Epithelial cell of esophagus (primary cell): Measurements from ENCODE around the gene CAT.
A peak's percentile ranks its signal among the peaks of the same experiment; 100 is the strongest.
"Not testable (repeated sequence)": the region's sequence is repeated elsewhere in the genome, so short reads cannot be mapped to it uniquely, and the experiment has no call there.

ENCODE experiments used
- DNase-seq: peaks from one replicate; pipeline ENCODE4 v3.0.0; 2010; ENCODE audit warnings: low read depth
- H3K4me3 ChIP-seq: 2 replicates; pipeline ENCODE4 v1.5.1; 2011; ENCODE audit warnings: mild to moderate bottlenecking, low read length, control low read depth
- TF ChIP-seq, protein P1 (sequence below): IDR thresholded peaks from 2 replicates; pipeline ENCODE4 v1.5.1; 2011; ENCODE audit warnings: low read depth, mild to moderate bottlenecking, low read length, control low read depth, inconsistent platforms; ENCODE audit not compliant: insufficient read depth; ENCODE audit errors: missing control alignments

Gene CAT

DNA sequence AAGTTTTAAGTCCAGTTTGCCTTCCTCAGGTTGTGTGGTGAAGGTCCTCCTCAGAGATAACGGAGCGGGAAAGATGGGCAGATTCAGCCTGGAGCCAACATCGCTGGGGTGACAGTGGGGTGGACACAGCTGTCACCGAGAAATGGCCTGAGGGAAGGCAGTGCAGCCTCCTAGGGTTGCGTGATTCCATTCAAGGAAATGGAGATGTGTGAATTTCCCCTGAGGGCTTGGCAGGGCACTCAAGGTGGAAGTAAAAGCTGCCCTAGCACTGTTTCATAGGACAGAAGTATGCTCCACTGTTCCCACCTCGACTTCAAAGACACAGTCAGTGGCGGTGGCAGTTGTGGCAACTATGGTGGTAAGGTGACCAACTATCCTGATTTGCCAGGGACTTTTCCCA, 15.4 kb upstream of the CAT start:
- no peak overlapping the region for H3K4me3 ChIP-seq
- TF ChIP-seq, protein P1, sequence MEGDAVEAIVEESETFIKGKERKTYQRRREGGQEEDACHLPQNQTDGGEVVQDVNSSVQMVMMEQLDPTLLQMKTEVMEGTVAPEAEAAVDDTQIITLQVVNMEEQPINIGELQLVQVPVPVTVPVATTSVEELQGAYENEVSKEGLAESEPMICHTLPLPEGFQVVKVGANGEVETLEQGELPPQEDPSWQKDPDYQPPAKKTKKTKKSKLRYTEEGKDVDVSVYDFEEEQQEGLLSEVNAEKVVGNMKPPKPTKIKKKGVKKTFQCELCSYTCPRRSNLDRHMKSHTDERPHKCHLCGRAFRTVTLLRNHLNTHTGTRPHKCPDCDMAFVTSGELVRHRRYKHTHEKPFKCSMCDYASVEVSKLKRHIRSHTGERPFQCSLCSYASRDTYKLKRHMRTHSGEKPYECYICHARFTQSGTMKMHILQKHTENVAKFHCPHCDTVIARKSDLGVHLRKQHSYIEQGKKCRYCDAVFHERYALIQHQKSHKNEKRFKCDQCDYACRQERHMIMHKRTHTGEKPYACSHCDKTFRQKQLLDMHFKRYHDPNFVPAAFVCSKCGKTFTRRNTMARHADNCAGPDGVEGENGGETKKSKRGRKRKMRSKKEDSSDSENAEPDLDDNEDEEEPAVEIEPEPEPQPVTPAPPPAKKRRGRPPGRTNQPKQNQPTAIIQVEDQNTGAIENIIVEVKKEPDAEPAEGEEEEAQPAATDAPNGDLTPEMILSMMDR = no peak
- no peak for DNase-seq

DNA sequence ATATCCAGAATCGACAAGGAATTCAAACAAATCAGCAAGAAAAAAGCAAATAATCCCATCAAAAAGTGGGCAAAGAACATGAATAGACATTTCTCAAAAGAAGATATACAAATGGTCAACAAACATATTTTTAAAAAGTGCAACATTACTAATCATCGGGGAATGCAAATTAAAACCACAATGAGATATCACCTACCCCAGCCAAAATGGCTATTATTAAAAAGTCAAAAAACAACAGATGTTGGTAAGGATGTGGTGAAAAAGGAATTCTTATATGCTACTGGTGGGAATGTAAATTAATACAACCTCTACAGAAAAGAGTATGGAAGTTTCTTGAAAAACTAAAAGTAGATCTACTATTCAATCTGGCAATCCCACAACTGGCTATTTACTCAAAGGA, 13.9 kb upstream of the CAT start:
- not testable (repeated sequence) for DNase-seq, H3K4me3 ChIP-seq

DNA sequence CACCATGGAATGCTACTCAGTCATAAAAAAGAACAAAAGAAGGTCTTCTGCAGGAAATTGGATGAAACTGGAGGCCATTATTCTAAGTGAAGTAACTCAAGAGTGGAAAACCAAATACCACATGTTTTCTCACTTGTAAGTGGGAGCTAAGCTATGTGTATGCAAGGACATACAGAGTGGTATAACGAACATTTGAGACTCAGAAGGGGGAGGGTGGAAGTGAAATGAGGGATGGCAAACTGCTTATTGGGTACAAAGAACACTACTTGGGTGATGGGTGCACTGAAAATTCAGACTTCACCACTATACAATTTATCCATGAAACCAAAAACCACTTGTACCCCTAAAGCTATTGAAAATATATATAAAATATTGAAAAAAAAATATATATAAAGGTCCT, 13.4 kb upstream of the CAT start:
- TF ChIP-seq, protein P1 = no peak
- H3K4me3 ChIP-seq = no peak overlapping the region
- DNase-seq = no peak

DNA sequence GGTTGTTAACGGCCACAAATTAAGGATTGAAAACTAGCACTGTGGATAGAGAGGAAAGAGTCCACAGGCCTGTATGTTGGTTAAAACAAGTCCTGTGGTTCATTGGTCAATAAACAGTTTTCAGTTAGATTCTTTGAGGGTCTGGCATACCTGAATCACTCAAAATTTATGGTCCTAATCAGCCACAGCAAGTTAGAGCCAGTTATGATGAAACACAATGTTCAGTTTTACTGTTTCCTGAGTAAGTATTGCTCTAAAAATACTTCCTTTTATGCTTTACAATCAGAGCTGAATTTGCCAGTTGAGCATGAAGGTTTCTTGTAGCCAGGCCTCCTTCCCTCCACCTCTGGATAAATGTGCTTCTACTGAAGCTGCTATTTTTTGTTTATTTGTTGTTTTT, 12.9 kb upstream of the CAT start:
- TF ChIP-seq, protein P1 = no peak
- no peak overlapping the region for H3K4me3 ChIP-seq
- DNase-seq = no peak

DNA sequence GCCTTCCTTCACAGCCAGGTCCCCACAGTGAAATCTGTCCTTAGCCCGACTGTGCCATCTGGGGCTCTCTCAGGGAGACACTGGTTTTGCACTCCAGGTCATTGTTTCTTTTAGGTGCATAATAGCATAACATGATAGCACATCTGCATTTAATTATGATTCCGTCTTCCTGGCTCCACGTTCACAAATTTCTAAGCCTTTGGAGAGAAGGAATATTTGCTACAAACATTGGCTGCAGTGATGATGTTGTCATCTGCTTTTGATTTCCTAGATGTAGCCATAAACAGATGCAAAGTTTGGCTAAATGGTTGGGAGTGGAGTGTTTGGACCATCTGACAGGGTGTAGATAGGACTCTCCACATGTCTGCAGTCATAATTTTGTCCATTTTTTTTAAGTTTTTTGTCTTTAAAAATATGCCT, 12.0 kb upstream of the CAT start:
- TF ChIP-seq, protein P1 = no peak
- DNase-seq = no peak

DNA sequence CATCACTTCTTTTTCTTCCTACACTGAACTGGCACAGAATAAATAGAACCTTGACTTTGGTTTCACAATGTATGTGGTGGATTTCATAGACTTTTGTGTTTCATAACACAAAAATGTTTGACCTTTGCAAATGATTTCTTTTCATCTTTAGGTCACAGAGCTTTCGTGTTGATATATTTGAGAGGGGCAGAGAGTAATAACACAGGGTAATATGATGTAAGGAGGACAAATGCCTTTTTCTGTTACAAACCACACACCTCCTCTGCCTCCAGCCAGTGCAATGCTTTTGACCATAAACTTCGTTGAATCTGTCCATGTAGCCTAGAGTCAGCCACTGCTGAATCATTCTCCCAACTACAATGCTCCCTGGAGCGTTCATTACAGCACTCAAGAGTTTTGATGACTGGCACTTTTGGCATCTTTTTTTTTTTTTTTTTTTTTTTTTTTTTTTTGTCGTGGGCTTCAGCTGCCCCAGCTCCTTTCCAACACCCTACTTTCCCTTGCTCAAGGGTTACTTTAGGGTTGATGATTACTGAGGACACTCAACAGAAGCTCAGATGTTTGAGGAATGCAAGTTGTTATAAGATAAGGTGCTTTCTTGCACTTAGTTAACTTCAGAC, 11.4 kb upstream of the CAT start:
- no peak overlapping the region for H3K4me3 ChIP-seq
- TF ChIP-seq, protein P1 = no peak
- DNase-seq = peak; percentile 90

More for the DNA sequence above, 12.0 kb upstream of the CAT start:
- H3K4me3 ChIP-seq = no peak overlapping the region

DNA sequence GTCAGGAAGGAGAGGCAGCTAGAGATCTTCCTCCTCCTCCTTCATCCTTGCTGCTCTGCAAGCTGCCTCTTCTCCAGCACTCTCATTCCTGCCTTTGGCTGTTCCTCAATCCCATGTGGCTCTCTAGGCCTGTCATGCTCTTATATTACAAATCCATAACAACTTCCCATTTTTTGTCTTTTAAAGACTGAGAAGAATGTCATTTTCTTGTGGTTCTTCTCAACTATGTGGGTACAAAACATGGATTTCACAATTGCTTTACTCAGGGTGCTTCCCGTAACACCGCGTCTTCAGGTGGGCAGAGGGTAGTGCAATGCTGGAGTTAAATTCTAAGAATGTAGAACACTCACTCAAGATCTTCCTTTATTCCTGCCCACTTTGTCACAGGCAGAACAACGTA, 6.8 kb upstream of the CAT start:
- DNase-seq = no peak
- H3K4me3 ChIP-seq = no peak overlapping the region
- TF ChIP-seq, protein P1 = no peak
